NCI-H526 treated with DMSO at 0.1 percent for 48 hours (cell line): ENCODE data around the gene BEND4.

ENCODE experiments used
- DNase-seq: peaks from one replicate; lab custom pipeline; 2025; lab: John Stamatoyannopoulos, UW

BEND4 gene

GRCh38 chr4:42104521-42104920, 47.9 kb downstream of the BEND4 start:
- DNase-seq: no peak

GRCh38 chr4:42101446-42101975, 50.9 kb downstream of the BEND4 start:
- DNase-seq: no peak

- DNase-seq: no peak
Observed at GRCh38 chr4:42088386-42088785, 64.1 kb downstream of the BEND4 start.

- DNase-seq: no peak
Observed at GRCh38 chr4:42083816-42084215, 68.6 kb downstream of the BEND4 start.

GRCh38 chr4:42080306-42080705, 72.1 kb downstream of the BEND4 start:
- DNase-seq: no peak

- DNase-seq: no peak
Observed at GRCh38 chr4:42078184-42078801, 74.2 kb downstream of the BEND4 start.

GRCh38 chr4:42074294-42074693, 78.2 kb downstream of the BEND4 start:
- DNase-seq: no peak

GRCh38 chr4:42070463-42070862, 82.0 kb downstream of the BEND4 start:
- no peak for DNase-seq

GRCh38 chr4:42067264-42067663, 85.2 kb downstream of the BEND4 start:
- DNase-seq: no peak

GRCh38 chr4:42066402-42066801, 86.1 kb downstream of the BEND4 start:
- no peak for DNase-seq
